OCI-LY1 (cell line): ENCODE data around the gene SLC16A4.
A peak's percentile ranks its signal among the peaks of the same experiment; 100 is the strongest.

Experiments
- H2AFZ ChIP-seq: fragments of 200-600 bp; sonication (generic), shearing (Covaris generic); 2 replicates; pipeline ENCODE4 v1.6.0; 2014; ENCODE audit warnings: antibody characterized with exemption, mild to moderate bottlenecking, low read length
- H3F3A ChIP-seq: fragments of 200-600 bp; sonication (generic), shearing (Covaris generic); 2 replicates; pipeline ENCODE4 v1.6.0; 2014; ENCODE audit warnings: mild to moderate bottlenecking, antibody characterized with exemption, low read length, moderate library complexity; ENCODE audit not compliant: insufficient read depth
- H3K27ac ChIP-seq: fragments of 200-600 bp; sonication (generic); 2 replicates; pipeline ENCODE4 v1.5.1; 2014; ENCODE audit warnings: low read length, mixed run types, mild to moderate bottlenecking, low read depth; ENCODE audit not compliant: poor library complexity, severe bottlenecking
- H3K27me3 ChIP-seq: fragments of 200-600 bp; sonication (generic); 2 replicates; pipeline ENCODE4 v1.6.0; 2014; ENCODE audit warnings: antibody characterized with exemption, mild to moderate bottlenecking, low read length, moderate library complexity; ENCODE audit not compliant: insufficient read depth
- H3K36me3 ChIP-seq: fragments of 200-600 bp; sonication (generic); 2 replicates; pipeline ENCODE4 v1.6.1; 2014; ENCODE audit warnings: mild to moderate bottlenecking, antibody characterized with exemption, low read length, moderate library complexity, mixed read lengths; ENCODE audit not compliant: insufficient read depth
- H3K4me1 ChIP-seq: fragments of 200-600 bp; sonication (generic); 2 replicates; pipeline ENCODE4 v1.5.1; 2014; ENCODE audit warnings: mild to moderate bottlenecking, low read length, moderate library complexity; ENCODE audit not compliant: insufficient read depth, severe bottlenecking
- H3K4me2 ChIP-seq: fragments of 200-600 bp; sonication (generic), shearing (Covaris generic); 2 replicates; pipeline ENCODE4 v1.6.1; 2014; ENCODE audit warnings: low read length
- H3K4me3 ChIP-seq: fragments of 200-600 bp; sonication (generic); 2 replicates; pipeline ENCODE4 v1.5.1; 2014; ENCODE audit warnings: low read length, low read depth, mild to moderate bottlenecking, mixed read lengths; ENCODE audit not compliant: poor library complexity, severe bottlenecking
- H3K79me2 ChIP-seq: fragments of 200-600 bp; shearing (Covaris generic); 2 replicates; pipeline ENCODE4 v1.6.1; 2016; ENCODE audit warnings: mixed run types, low read length, mixed read lengths; ENCODE audit not compliant: insufficient read depth
- H3K9ac ChIP-seq: fragments of 200-600 bp; sonication (generic), shearing (Covaris generic); 2 replicates; pipeline ENCODE4 v1.6.1; 2014; ENCODE audit warnings: mild to moderate bottlenecking, low read length, mixed read lengths
- H3K9me2 ChIP-seq: fragments of 200-600 bp; sonication (generic), shearing (Covaris generic); 2 replicates; pipeline ENCODE4 v1.6.1; 2014; ENCODE audit warnings: low read depth, mild to moderate bottlenecking, low read length, mixed read lengths
- H3K9me3 ChIP-seq: fragments of 200-600 bp; shearing (Covaris generic); 2 replicates; pipeline ENCODE4 v1.6.1; 2014; ENCODE audit warnings: low read length, mixed read lengths
- H4K20me1 ChIP-seq: fragments of 200-600 bp; sonication (generic), shearing (Covaris generic); 2 replicates; pipeline ENCODE4 v1.6.0; 2016; ENCODE audit warnings: mild to moderate bottlenecking, low read length; ENCODE audit not compliant: insufficient read depth
- EZH2 ChIP-seq: fragments of 200-600 bp; sonication (generic), shearing (Covaris generic); IDR thresholded peaks from 2 replicates; pipeline ENCODE4 v1.8.0; 2017; ENCODE audit warnings: borderline replicate concordance, mixed run types, mild to moderate bottlenecking, antibody characterized with exemption, low read length, moderate library complexity, mixed read lengths
- TF ChIP-seq, protein P1 (sequence below): fragments of 200-600 bp; sonication (generic), shearing (Covaris generic); IDR thresholded peaks from 2 replicates; pipeline ENCODE4 v1.5.1; 2017; ENCODE audit warnings: mild to moderate bottlenecking, antibody characterized with exemption, low read length, moderate library complexity, mixed read lengths

Gene SLC16A4

DNA sequence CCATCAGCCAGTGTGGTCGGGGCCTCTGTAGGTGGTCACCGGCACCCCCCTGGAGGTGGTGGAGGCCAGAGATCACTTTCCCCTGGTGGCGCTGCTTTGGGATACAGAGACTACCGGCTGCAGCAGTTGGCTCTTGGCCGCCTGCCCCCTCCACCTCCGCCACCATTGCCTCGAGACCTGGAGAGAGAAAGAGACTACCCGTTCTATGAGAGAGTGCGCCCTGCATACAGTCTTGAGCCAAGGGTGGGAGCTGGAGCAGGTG lies 50.7 kb downstream of the SLC16A4 start:
- Histone ChIP-seq H3K9me3 (no peaks in the 10 kb centered on the region), H3K36me3 (peaks cover 50% of the 10 kb centered on the region), H3K27ac (peak overlapping the region; percentile 97), H4K20me1 (peaks cover 4% of the 10 kb centered on the region; the same call in 1 of the 2 replicates), H3K4me2 (peak overlapping the region; percentile 74), H3K9me2 (no peaks in the 10 kb centered on the region), H3K79me2 (peaks cover 55% of the 10 kb centered on the region), H3K9ac (peak overlapping the region; percentile 92), H3K4me1 (peaks cover 62% of the 10 kb centered on the region), H3K4me3 (peak overlapping the region; percentile 82), H2AFZ (no peak overlapping the region), H3F3A (no peaks in the 10 kb centered on the region), H3K27me3 (no peaks in the 10 kb centered on the region)
- TF ChIP-seq, protein P1, sequence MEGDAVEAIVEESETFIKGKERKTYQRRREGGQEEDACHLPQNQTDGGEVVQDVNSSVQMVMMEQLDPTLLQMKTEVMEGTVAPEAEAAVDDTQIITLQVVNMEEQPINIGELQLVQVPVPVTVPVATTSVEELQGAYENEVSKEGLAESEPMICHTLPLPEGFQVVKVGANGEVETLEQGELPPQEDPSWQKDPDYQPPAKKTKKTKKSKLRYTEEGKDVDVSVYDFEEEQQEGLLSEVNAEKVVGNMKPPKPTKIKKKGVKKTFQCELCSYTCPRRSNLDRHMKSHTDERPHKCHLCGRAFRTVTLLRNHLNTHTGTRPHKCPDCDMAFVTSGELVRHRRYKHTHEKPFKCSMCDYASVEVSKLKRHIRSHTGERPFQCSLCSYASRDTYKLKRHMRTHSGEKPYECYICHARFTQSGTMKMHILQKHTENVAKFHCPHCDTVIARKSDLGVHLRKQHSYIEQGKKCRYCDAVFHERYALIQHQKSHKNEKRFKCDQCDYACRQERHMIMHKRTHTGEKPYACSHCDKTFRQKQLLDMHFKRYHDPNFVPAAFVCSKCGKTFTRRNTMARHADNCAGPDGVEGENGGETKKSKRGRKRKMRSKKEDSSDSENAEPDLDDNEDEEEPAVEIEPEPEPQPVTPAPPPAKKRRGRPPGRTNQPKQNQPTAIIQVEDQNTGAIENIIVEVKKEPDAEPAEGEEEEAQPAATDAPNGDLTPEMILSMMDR: peak; percentile 9; the same call in 1 of the 2 replicates
- TF ChIP-seq EZH2: no peak

DNA sequence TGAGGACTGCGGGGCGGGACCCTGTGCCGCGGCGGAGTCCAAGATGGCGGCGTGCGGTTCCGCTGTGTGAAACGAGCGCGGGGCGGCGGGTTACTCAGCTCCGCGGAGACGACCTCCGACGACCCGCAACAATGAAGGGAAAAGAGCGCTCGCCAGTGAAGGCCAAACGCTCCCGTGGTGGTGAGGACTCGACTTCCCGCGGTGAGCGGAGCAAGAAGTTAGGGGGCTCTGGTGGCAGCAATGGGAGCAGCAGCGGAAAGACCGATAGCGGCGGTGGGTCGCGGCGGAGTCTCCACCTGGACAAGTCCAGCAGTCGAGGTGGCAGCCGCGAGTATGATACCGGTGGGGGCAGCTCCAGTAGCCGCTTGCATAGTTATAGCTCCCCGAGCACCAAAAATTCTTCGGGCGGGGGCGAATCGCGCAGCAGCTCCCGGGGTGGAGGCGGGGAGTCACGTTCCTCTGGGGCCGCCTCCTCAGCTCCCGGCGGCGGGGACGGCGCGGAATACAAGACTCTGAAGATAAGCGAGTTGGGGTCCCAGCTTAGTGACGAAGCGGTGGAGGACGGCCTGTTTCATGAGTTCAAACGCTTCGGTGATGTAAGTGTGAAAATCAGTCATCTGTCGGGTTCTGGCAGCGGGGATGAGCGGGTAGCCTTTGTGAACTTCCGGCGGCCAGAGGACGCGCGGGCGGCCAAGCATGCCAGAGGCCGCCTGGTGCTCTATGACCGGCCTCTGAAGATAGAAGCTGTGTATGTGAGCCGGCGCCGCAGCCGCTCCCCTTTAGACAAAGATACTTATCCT lies 51.2 kb downstream of the SLC16A4 start:
- no peaks in the 10 kb centered on the region for H3K27me3 ChIP-seq
- no peaks in the 10 kb centered on the region for H3F3A ChIP-seq
- H3K79me2 ChIP-seq: peaks cover 50% of the 10 kb centered on the region
- peaks cover 56% of the 10 kb centered on the region for H3K4me1 ChIP-seq
- H3K9me2 ChIP-seq: no peaks in the 10 kb centered on the region
- peaks cover 4% of the 10 kb centered on the region; the same call in 1 of the 2 replicates for H4K20me1 ChIP-seq
- no peak overlapping the region for H2AFZ ChIP-seq
- H3K4me2 ChIP-seq: peak overlapping the region; percentile 74
- H3K9ac ChIP-seq: peak overlapping the region; percentile 92
- peaks cover 45% of the 10 kb centered on the region for H3K36me3 ChIP-seq
- no peaks in the 10 kb centered on the region for H3K9me3 ChIP-seq
- peak overlapping the region; percentile 97 for H3K27ac ChIP-seq
- TF ChIP-seq, protein P1: no peak
- no peak for TF ChIP-seq EZH2
- H3K4me3 ChIP-seq: peak overlapping the region; percentile 82

DNA sequence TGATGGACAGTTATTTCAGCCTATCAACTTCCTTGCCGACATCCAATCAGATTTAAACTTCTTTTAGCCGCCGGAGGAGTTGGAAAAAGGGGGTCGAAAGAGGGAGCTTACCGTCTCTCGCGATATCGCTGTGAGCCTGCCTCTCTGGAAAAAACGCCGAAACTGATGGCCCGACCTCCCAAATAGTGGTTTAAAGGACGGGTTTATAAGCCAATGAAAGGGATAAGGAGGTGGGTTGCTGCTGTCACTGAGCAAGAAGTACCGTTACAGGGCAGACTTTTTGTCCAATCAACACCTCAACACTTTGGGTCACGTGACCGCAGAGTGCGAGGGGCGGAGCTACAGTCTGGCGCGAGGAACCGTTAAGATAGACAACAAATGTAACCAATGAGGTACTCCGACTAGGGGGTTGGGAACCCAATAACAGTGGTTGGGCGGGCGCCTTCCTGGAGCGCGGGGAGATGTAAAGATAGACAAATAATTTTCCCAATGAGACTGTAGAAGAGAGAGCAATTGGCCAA lies 51.9 kb downstream of the SLC16A4 start, which contains the start of gene RBM15:
RBM15 (plus strand) TSS at position 492 of the 521 bp plus-strand sequence; CDS start at position 521, 29 bp downstream.
- H3K4me3 ChIP-seq: peak within 1 kb of the TSS; percentile 82
- H2AFZ ChIP-seq: no peak within 1 kb of the TSS
- H3K9me2 ChIP-seq: no peaks in the 10 kb centered on the region
- no peaks in the 10 kb centered on the region for H3F3A ChIP-seq
- peak within 1 kb of the TSS; percentile 97 for H3K27ac ChIP-seq
- peak within 1 kb of the TSS; percentile 74 for H3K4me2 ChIP-seq
- no peaks in the 10 kb centered on the region for H3K9me3 ChIP-seq
- H3K27me3 ChIP-seq: no peaks in the 10 kb centered on the region
- H3K79me2 ChIP-seq: peaks cover 43% of the 10 kb centered on the region
- H4K20me1 ChIP-seq: no peaks in the 10 kb centered on the region; the same call in 1 of the 2 replicates
- peaks cover 38% of the 10 kb centered on the region for H3K36me3 ChIP-seq
- TF ChIP-seq, protein P1: no peak
- TF ChIP-seq EZH2: no peak
- peak within 1 kb of the TSS; percentile 92 for H3K9ac ChIP-seq
- peaks cover 50% of the 10 kb centered on the region for H3K4me1 ChIP-seq
